ENCODE results near the gene CXCL3. TPM values are rescaled to one million over a fixed set of nuclear protein-coding genes. Genes with fewer than 3 reads are reported as not detected.

The CXCL3 gene
- total RNA-seq, 1 donor from 2014 or later, result not detected

DNA sequence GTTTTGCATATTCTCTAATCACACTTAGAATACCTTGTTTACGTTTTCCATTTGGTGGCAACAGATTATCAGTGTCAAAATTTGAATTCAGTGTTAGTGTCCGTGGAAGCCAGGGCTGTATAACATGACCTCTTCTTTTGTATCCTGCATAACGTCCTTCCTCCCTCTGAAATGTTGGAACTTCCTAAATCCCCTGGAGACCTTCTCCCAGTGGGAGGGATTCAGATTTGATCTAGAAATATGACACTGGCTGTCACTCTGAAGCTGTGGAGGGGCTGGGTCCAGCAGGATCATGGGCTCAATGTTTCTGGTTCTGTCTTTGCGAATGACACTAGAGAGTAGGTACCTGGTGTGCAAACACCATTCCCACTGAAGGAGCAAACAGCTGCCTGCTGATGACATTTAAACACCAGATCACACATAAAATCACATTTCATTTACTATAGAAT, 850 bp upstream of the CXCL3 start:
- H3K9me3 ChIP-seq, result no peaks in the 10 kb centered on the region
- DNase-seq (ENCODE audit: extremely low spot score in 2 of 2), result no peak
- intact Hi-C loops (cut with DNase I), result no loop called here

DNA sequence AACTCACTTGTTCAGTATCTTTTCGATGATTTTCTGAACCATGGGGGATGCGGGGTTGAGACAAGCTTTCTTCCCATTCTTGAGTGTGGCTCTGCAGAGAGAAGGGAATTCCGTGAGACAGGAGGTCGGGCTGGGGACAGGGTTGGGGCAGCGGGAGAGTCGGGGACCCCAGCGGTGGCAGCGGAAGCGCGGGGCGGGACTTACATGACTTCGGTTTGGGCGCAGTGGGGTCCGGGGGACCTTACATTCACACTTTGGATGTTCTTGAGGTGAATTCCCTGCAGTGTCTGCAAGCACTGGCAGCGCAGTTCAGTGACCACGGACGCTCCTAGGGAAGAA, 434 bp downstream of the CXCL3 start:
- peaks cover 4% of the 10 kb centered on the region for H3K27me3 ChIP-seq
- intact Hi-C loops (cut with DNase I), result no loop called here
- H3K27ac ChIP-seq, result no peak overlapping the region
- DNase-seq (ENCODE audit: extremely low spot score in 2 of 2), result no peak
- no peaks in the 10 kb centered on the region for H3K9me3 ChIP-seq
- TF ChIP-seq POLR2A (IDR thresholded peaks at IDR 0.05) (no peak), CTCF (IDR thresholded peaks at IDR 0.05) (no peak), POLR2AphosphoS5 (IDR thresholded peaks at IDR 0.05; ENCODE audit: insufficient read depth in 1 of 2, low read depth in 1 of 2) (no peak)
- no peaks in the 10 kb centered on the region for H3K36me3 ChIP-seq
- H3K4me1 ChIP-seq, result peaks cover 20% of the 10 kb centered on the region
- H3K4me3 ChIP-seq, result peak overlapping the region; percentile 51 to 83

More for the DNA sequence above, 850 bp upstream of the CXCL3 start:
- TF ChIP-seq CTCF (IDR thresholded peaks at IDR 0.05), result no peak
- no peak for TF ChIP-seq POLR2AphosphoS5 (IDR thresholded peaks at IDR 0.05; ENCODE audit: insufficient read depth in 1 of 2, low read depth in 1 of 2)
- no peak for TF ChIP-seq POLR2A (IDR thresholded peaks at IDR 0.05)
- peak overlapping the region; percentile 20 for H3K27ac ChIP-seq
- H3K27me3 ChIP-seq, result peaks cover 4% of the 10 kb centered on the region
- H3K36me3 ChIP-seq, result no peaks in the 10 kb centered on the region
- peaks cover 20% of the 10 kb centered on the region for H3K4me1 ChIP-seq
- H3K4me3 ChIP-seq, result peak overlapping the region; percentile 51 to 83

DNA sequence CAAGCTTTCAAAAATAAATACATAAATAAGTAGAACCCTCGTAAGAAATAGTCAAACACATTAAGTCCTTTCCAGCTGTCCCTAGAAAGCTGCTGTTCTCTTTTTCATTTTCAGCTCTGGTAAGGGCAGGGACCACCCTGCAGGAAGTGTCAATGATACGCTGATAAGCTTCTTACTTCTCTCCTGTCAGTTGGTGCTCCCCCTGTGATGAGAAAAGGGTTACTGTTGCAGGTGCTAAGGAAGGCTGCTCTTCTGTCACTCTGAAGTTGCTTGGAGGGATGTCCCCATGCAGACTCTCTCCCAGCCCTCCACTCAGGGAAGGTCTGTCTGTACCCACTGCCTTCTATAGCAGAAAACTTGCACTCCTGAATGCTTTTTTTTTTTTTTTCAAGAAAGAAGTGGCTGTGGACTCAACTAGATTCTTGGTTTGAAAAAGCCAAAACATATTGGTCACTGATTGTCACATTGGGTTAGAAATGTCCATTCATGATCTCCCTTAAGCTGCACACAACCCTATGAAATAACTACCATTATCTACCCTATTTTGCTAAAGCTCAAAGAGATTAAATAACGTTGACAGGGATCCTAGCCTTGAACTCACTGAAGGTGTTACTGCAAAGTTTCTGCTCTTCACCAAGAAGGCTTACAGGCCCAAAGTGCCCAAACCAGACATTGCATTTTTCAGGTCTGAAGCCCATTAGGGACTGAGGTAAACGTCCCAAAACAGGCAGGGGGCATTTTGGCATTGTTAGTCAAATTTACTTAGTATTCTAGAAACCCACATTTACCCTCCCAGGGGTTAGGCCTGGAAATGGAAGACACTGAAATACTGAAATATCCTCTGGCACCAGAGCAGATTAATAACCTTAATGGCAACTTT, 1.2 kb downstream of the CXCL3 start:
- DNase-seq (ENCODE audit: extremely low spot score in 2 of 2), result no peak
- H3K9me3 ChIP-seq, result no peaks in the 10 kb centered on the region
- H3K4me3 ChIP-seq, result peak overlapping the region; percentile 51 to 83
- peaks cover 4% of the 10 kb centered on the region for H3K27me3 ChIP-seq
- peaks cover 20% of the 10 kb centered on the region for H3K4me1 ChIP-seq
- TF ChIP-seq CTCF (IDR thresholded peaks at IDR 0.05) (no peak), POLR2A (IDR thresholded peaks at IDR 0.05) (no peak), POLR2AphosphoS5 (IDR thresholded peaks at IDR 0.05; ENCODE audit: insufficient read depth in 1 of 2, low read depth in 1 of 2) (no peak)
- H3K36me3 ChIP-seq, result no peaks in the 10 kb centered on the region
- intact Hi-C loops (cut with DNase I), result no loop called here
- H3K27ac ChIP-seq, result no peak overlapping the region

DNA sequence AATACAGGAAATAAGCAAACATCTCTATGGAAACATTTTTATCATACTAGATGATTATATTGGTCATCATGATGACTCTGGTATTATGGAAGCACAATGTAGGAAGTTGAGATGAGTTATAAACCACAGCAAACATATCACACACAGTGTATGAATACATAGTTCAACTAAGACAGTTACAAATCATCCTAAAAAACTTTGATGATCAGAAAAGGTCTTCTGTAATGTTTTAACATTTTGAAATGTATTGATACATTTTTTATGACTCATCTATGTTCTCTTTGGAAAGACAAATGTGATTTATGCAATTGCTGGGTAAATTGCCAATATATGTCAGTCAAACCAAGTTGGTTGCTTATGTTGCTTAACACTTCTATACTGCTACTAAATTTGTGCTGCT, 4.8 kb downstream of the CXCL3 start:
- no peak for TF ChIP-seq CTCF (IDR thresholded peaks at IDR 0.05)
- H3K27ac ChIP-seq, result no peak overlapping the region
- peaks cover 4% of the 10 kb centered on the region for H3K27me3 ChIP-seq
- H3K4me3 ChIP-seq, result no peak overlapping the region
- H3K9me3 ChIP-seq, result no peaks in the 10 kb centered on the region
- no peak for DNase-seq (ENCODE audit: extremely low spot score in 2 of 2)
- H3K36me3 ChIP-seq, result no peaks in the 10 kb centered on the region
- intact Hi-C loops (cut with DNase I), result no loop called here
- peaks cover 14% of the 10 kb centered on the region for H3K4me1 ChIP-seq

- no peaks in the 10 kb centered on the region for H3K9me3 ChIP-seq
- H3K27me3 ChIP-seq, result peaks cover 4% of the 10 kb centered on the region
- no peak for TF ChIP-seq CTCF (IDR thresholded peaks at IDR 0.05)
- no peak for TF ChIP-seq POLR2A (IDR thresholded peaks at IDR 0.05)
- no peak for TF ChIP-seq POLR2AphosphoS5 (IDR thresholded peaks at IDR 0.05; ENCODE audit: insufficient read depth in 1 of 2, low read depth in 1 of 2)
- H3K36me3 ChIP-seq, result no peaks in the 10 kb centered on the region
- intact Hi-C loops (cut with DNase I), result no loop called here
- no peak overlapping the region for H3K4me3 ChIP-seq
- no peak overlapping the region for H3K27ac ChIP-seq
- DNase-seq (ENCODE audit: extremely low spot score in 2 of 2), result no peak
- no peaks in the 10 kb centered on the region for H3K4me1 ChIP-seq
Observed at GRCh38 chr4:74032064-74032463, 6.4 kb downstream of the CXCL3 start.
